ENCODE data around the gene ASGR1. TPM values are rescaled to one million over a fixed set of nuclear protein-coding genes. Genes with fewer than 3 reads are reported as not detected.

The ASGR1 gene
- total RNA-seq, 4 donors from 2014 or later, result 0.77 to 3.2 (median 1.8) TPM; not detected in 1

- Histone ChIP-seq H3K27me3 (no peaks in the 10 kb centered on the region), H3K27ac (no peak overlapping the region), H3K4me3 (no peak overlapping the region), H3K4me1 (no peaks in the 10 kb centered on the region), H3K36me3 (no peaks in the 10 kb centered on the region), H3K9me3 (no peaks in the 10 kb centered on the region)
- intact Hi-C loops (cut with DNase I; ENCODE audit: low total_unique reads), result no loop called here
- no peak for DNase-seq
- TF ChIP-seq POLR2A (IDR thresholded peaks at IDR 0.05) (no peak), CTCF (IDR thresholded peaks at IDR 0.05) (no peak)
These were observed 41.8 kb downstream of the ASGR1 start for GRCh38 chr17:7137171-7137943.

GRCh38 chr17:7136266-7136877 is 42.8 kb downstream of the ASGR1 start:
- Histone ChIP-seq H3K36me3 (no peaks in the 10 kb centered on the region), H3K4me1 (no peaks in the 10 kb centered on the region), H3K27ac (no peak overlapping the region), H3K4me3 (no peak overlapping the region), H3K27me3 (no peaks in the 10 kb centered on the region), H3K9me3 (no peaks in the 10 kb centered on the region)
- DNase-seq, result peak; percentile 65 to 68
- peak; percentile 78 to 91 (median 82) for TF ChIP-seq CTCF (IDR thresholded peaks at IDR 0.05)
- no peak for TF ChIP-seq POLR2A (IDR thresholded peaks at IDR 0.05)
- intact Hi-C loops (cut with DNase I; ENCODE audit: low total_unique reads), result no loop called here

- H3K27ac ChIP-seq, result no peak overlapping the region
- intact Hi-C loops (cut with DNase I; ENCODE audit: low total_unique reads), result no loop called here
- DNase-seq, result no peak
- no peaks in the 10 kb centered on the region for H3K4me1 ChIP-seq
- H3K9me3 ChIP-seq, result no peaks in the 10 kb centered on the region
- no peak for TF ChIP-seq POLR2A (IDR thresholded peaks at IDR 0.05)
- no peak for TF ChIP-seq CTCF (IDR thresholded peaks at IDR 0.05)
- H3K36me3 ChIP-seq, result no peaks in the 10 kb centered on the region
- no peak overlapping the region for H3K4me3 ChIP-seq
- no peaks in the 10 kb centered on the region for H3K27me3 ChIP-seq
These were observed 45.3 kb downstream of the ASGR1 start for GRCh38 chr17:7133916-7134315.

GRCh38 chr17:7133424-7133823 is 45.7 kb downstream of the ASGR1 start:
- Histone ChIP-seq H3K9me3 (no peaks in the 10 kb centered on the region), H3K4me1 (no peaks in the 10 kb centered on the region), H3K4me3 (no peak overlapping the region), H3K27ac (no peak overlapping the region), H3K27me3 (no peaks in the 10 kb centered on the region), H3K36me3 (no peaks in the 10 kb centered on the region)
- peak in 1 of 4 experiments; percentile 4 for TF ChIP-seq CTCF (IDR thresholded peaks at IDR 0.05)
- no peak for TF ChIP-seq POLR2A (IDR thresholded peaks at IDR 0.05)
- DNase-seq, result no peak
- intact Hi-C loops (cut with DNase I; ENCODE audit: low total_unique reads), result no loop called here

- intact Hi-C loops (cut with DNase I; ENCODE audit: low total_unique reads), result no loop called here
- Histone ChIP-seq H3K9me3 (no peaks in the 10 kb centered on the region), H3K4me1 (no peaks in the 10 kb centered on the region), H3K4me3 (no peak overlapping the region), H3K36me3 (no peaks in the 10 kb centered on the region), H3K27ac (no peak overlapping the region), H3K27me3 (no peaks in the 10 kb centered on the region)
- no peak for TF ChIP-seq CTCF (IDR thresholded peaks at IDR 0.05)
- no peak for TF ChIP-seq POLR2A (IDR thresholded peaks at IDR 0.05)
- DNase-seq, result no peak
These were observed 46.6 kb downstream of the ASGR1 start for GRCh38 chr17:7132511-7133094.

Measured in uterus (tissue), 4 donors.